Femur (tissue), 1 donor: ENCODE results near the gene CBX7.

Experiments used
- DNase-seq: peaks from one replicate; pipeline ENCODE4 v3.0.0-alpha.2; 2017

CBX7 gene

DNA sequence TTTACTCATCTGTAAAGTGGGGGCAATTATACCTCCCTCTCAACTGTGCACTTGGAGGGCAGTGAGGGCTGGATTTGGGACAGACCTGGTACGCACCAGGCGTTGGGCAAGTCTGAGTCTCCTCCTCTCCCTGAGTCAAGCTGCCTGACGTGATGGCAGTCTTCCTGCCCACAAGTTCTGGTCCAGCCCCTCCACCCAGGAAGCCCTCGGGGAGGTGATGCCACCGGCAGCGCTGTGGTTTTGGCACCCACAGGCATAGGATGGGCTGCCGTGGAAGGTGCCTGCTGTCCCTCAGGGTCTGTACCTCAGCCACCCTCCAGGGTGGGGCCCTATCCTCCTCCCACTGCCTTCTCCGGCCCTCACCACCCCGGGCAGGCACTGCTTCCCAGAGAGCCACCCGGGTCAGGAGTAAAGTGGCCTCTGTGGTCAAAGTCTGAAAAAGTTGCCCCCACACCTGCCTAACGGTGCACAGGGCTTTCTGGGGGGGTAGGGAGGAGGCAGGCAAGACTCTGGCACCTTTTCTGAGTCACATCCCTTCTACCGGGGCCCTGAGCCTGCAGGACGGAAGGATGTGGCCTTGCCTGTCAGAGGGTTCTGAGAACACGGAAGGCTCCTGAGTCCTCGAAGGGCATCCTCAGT is 61.9 kb downstream of the CBX7 start:
- no peak for DNase-seq

- no peak for DNase-seq
Measured at GRCh38 chr22:39089928-39090327, 62.6 kb downstream of the CBX7 start.

DNA sequence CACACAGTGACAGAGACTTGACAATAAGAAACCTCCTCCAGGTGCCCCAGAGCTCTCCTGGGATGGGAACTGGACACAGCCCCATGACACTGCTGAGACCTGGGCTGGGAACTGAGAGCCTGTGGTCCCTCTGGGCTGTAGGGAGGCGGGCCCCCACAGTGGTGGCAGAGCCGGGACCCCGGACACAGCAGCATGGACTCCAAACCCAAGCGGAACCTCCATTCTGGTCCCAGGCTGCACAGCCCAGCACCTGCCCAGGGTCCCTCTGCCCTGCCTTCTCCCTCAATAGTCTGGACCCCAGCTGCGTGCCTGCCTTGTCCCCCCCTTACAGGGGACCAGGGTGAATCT is 63.8 kb downstream of the CBX7 start:
- DNase-seq, result no peak

DNA sequence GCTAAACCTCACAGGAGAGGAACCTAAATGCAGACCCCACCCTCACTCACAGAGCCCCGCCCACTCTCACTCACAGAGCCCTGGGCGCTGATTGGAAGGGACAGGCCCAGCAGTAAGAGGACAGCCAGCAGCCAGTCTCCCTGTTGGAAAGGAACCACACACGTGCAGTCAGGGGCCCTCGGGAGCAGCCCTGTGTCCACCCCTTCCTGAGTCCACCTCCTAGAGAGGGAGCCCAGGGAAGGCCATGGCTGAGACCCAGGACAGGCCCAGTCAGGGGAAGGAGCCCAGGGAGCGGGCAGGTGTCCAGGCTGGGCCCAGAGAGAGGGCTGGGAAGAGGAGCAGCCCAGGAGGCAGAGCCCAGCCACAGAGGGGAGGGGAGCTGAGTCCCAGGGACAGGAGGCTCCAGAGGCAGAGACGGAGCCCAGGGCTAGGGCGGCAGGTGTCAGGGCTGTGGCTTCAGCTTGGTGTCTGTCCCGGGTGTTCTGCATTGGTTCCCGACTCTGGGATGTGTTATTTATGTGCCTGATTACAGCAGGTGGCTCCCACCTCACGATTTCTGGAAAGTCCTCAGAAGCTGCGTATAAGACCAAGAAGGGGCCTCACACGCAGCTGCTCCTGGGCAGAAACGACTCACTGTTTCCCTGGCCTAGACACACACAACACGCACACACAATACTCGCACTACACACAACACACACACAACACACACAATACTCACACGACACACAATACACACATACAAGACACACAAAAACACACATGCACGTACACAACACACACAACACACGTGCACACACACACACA is 64.4 kb downstream of the CBX7 start:
- peak; percentile 63 for DNase-seq

DNA sequence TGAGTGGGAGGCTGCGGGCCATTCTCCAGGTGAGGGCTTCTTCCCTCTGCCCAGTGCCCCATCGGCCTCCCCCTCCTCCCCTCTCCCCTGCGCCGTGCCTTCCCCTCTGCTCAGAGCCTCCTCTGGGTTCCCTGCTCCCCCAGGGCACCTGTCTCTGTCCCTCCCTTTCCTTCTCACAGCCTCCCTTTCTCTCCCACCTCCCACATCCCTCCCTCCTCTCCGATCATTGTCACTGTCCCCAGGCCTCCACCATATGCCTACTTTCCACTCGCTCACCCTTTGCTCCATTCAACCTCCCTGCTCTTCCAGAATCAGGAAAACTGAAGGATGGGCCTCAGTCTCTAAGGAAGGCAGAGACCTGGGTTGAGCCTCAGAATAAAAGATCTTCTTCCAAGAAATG is 65.4 kb downstream of the CBX7 start:
- DNase-seq, result no peak

DNA sequence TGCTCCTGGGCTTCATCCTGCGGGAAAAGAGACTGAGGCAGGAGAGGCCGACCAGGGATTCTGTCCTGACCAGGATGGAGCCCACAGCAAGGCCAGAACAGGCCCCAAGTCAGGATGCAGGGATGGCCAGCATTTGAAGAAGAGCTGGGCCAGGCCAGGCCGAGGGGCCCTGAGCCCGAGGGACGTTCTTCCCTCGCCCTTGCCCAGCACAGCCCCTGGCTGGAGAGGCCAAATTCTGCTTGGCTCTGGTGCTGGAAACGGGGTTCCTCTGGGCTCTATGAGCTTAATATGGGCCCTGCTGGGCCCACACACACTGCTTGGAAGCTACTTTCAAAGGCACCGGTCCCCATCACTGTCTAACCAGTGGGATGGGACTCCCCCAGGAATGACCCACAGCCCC is 67.8 kb downstream of the CBX7 start:
- DNase-seq, result no peak

DNA sequence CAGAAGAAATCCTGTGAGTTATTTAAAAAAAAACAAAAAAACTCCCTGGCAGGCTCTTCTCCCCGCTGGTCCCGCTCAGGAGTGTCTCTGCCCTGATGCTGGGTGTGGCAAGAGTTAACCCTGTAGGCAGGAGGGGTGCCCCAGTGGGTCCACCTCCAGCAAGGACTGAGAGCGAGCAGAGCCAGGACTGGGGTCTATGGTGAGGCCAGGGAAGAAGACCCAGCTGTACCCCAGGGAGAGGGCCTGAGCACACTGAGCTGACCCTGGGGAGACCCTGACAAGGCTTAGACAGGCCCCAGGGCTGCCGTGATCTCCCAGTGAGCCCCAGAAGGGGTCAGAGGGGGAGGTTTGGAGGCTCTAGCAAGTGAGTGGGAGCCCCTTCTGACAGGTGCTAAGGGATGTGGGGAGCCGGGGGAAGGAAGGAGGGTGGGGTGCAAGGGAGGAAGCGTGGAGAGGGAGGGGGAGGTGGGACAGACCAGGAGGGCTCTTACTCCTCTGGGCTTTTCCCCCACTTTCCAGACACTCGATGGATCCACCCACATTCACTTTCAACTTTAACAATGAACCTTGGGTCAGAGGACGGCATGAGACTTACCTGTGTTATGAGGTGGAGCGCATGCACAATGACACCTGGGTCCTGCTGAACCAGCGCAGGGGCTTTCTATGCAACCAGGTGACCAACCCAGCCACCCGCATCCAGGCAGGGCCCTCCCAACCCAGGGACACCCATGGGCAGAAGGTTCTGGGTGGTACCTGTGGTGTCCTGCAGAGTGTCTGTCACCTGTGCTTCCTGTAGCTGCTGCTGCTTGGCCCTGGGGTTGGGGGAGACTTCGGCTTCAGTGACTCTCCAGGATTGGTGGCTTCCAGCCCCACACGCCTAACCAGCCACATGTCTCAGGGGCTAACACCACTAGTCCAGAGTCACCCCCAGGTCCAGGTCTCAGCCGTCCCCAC is 69.0 kb downstream of the CBX7 start:
- DNase-seq, result no peak

- no peak for DNase-seq
Measured at GRCh38 chr22:39081598-39081997, 70.9 kb downstream of the CBX7 start.

DNA sequence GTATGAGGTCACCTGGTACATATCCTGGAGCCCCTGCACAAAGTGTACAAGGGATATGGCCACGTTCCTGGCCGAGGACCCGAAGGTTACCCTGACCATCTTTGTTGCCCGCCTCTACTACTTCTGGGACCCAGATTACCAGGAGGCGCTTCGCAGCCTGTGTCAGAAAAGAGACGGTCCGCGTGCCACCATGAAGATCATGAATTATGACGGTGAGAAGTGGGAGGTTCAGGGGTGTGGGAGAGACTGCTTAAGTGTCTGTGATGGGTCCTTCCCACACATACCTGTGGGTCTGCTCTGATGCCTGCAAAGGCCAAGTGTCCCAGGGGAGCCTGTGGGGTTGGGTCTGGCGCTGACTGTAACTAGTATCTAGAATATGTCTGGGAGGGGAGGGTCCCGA is 71.5 kb downstream of the CBX7 start:
- DNase-seq, result no peak
